Esophagus squamous epithelium (tissue), 5 donors: Measurements from ENCODE around the gene MT1A. TPM values are rescaled to one million over a fixed set of nuclear protein-coding genes. Genes with fewer than 3 reads are reported as not detected.

ENCODE experiments used
- DNase-seq: peaks from one replicate; lab custom pipeline; 2025; lab: John Stamatoyannopoulos, UW
- H3K27ac ChIP-seq, 4 donors: fragments of 200-600 bp; sonication (generic); one replicate each; pipeline ENCODE4 v1.5.1; 2016 to 2019; ENCODE audit warnings: mild to moderate bottlenecking in 1 of 4
- H3K27me3 ChIP-seq, 4 donors: fragments of 200-600 bp; sonication (generic); 1 replicate in 3 of 4; 2 replicates in 1 of 4; pipeline versions ENCODE4 v1.5.1 to v1.6.0; 2017 to 2021; ENCODE audit warnings: antibody characterized with exemption in 1 of 4
- H3K36me3 ChIP-seq, 3 donors: fragments of 200-600 bp; sonication (generic); one replicate each; pipeline ENCODE4 v1.5.1; 2016 to 2019
- H3K4me1 ChIP-seq, 3 donors: fragments of 200-600 bp; sonication (generic); one replicate each; pipeline ENCODE4 v1.5.1; 2017 to 2019
- H3K4me3 ChIP-seq, 4 donors: fragments of 200-600 bp; sonication (generic); 1 replicate in 3 of 4; 2 replicates in 1 of 4; pipeline ENCODE4 v1.5.1; 2016 to 2019; ENCODE audit warnings: mild to moderate bottlenecking in 2 of 4, moderate library complexity in 1 of 4
- H3K9me3 ChIP-seq, 3 donors: fragments of 200-600 bp; sonication (generic); one replicate each; pipeline ENCODE4 v1.5.1; 2016 to 2019
- CTCF ChIP-seq, 6 experiments: fragments of 450-650 bp in 4 of 6; fragments of 200-600 bp in 2 of 6; sonication (generic) in 2 of 6; IDR thresholded peaks; one replicate each; pipeline ENCODE4 v1.5.1; 2016 to 2019; ENCODE audit warnings: antibody characterized with exemption in 6 of 6, mild to moderate bottlenecking in 4 of 6, moderate library complexity in 4 of 6
- POLR2A ChIP-seq, 4 donors: fragments of 450-650 bp; IDR thresholded peaks; one replicate each; pipeline ENCODE4 v1.6.1; 2017; ENCODE audit warnings: antibody characterized with exemption in 4 of 4, mild to moderate bottlenecking in 4 of 4, moderate library complexity in 3 of 4
- WGBS, 2 donors: methylation state at CpG; one replicate each; pipeline ENCODE4 v1.1.5; 2018; 5-methylcytosine and 5-hydroxymethylcytosine counted together
- intact Hi-C: fragments of 100-400 bp; cut with DNase I; formaldehyde crosslinking; loops from one replicate; pipeline ENCODE4 v1.15.0; 2022
- total RNA-seq, 4 donors: library from RNA; depleted of rRNA; stranded (reverse); fragments of >200 nt; gene quantifications; one replicate each; pipeline ENCODE4 v1.1.0, GENCODE V29; 2016
- donor health status: DM: yes; HTN: yes; CAD: no.

Gene MT1A
- total RNA-seq, 4 donors from 2014 or later: 3.3 to 34.2 (median 5.3) TPM; not detected in 1

GRCh38 chr16:56684926-56685590, 46.6 kb downstream of the MT1A start:
- peak overlapping the region; percentile 67 to 87 (median 82) for H3K4me3 ChIP-seq
- peak overlapping the region; percentile 86 to 93 (median 90) for H3K27ac ChIP-seq
- intact Hi-C loops: no loop called here
- H3K4me1 ChIP-seq: peaks cover 28 to 81% (median 46%) of the 10 kb centered on the region in 3 donors
- no peaks in the 10 kb centered on the region for H3K27me3 ChIP-seq
- WGBS, 2 donors: 29 to 39% methylated on average over 1 to 4 of the region's 4 CpGs
- TF ChIP-seq POLR2A (IDR thresholded peaks at IDR 0.05): peak in 1 of 4 donors; percentile 14
- TF ChIP-seq CTCF (IDR thresholded peaks at IDR 0.05): no peak
- H3K9me3 ChIP-seq: no peaks in the 10 kb centered on the region
- DNase-seq: no peak
- H3K36me3 ChIP-seq: peaks cover 0 to 12% (median 0%) of the 10 kb centered on the region in 3 donors

GRCh38 chr16:56686758-56687157, 48.3 kb downstream of the MT1A start:
- intact Hi-C loops: no loop called here
- Histone ChIP-seq H3K4me3 (no peak overlapping the region), H3K27me3 (no peaks in the 10 kb centered on the region), H3K4me1 (peaks cover 24 to 87% (median 42%) of the 10 kb centered on the region in 3 donors), H3K9me3 (no peaks in the 10 kb centered on the region), H3K36me3 (peaks cover 0 to 12% (median 0%) of the 10 kb centered on the region in 3 donors), H3K27ac (peak overlapping the region in 1 of 4 donors; percentile 91)
- 89 to 91% methylated on average over 7 of the region's 7 CpGs for WGBS, 2 donors
- DNase-seq: no peak
- TF ChIP-seq POLR2A (IDR thresholded peaks at IDR 0.05) (no peak), CTCF (IDR thresholded peaks at IDR 0.05) (no peak)

- Histone ChIP-seq H3K27me3 (no peaks in the 10 kb centered on the region), H3K27ac (peak overlapping the region; percentile 55 to 75 (median 63)), H3K36me3 (peaks cover 0 to 12% (median 0%) of the 10 kb centered on the region in 3 donors), H3K9me3 (no peaks in the 10 kb centered on the region), H3K4me1 (peaks cover 17 to 82% (median 36%) of the 10 kb centered on the region in 3 donors), H3K4me3 (no peak overlapping the region)
- intact Hi-C loops: no loop called here
- DNase-seq: no peak
- TF ChIP-seq CTCF (IDR thresholded peaks at IDR 0.05) (no peak), POLR2A (IDR thresholded peaks at IDR 0.05) (no peak)
- 43 to 54% methylated on average over 1 of the region's 1 CpG for WGBS, 2 donors
Measured at GRCh38 chr16:56688762-56689161, 50.3 kb downstream of the MT1A start.

GRCh38 chr16:56689171-56689570, 50.7 kb downstream of the MT1A start:
- TF ChIP-seq POLR2A (IDR thresholded peaks at IDR 0.05) (peak in 1 of 4 donors; percentile 13), CTCF (IDR thresholded peaks at IDR 0.05) (no peak)

More at GRCh38 chr16:56689171-56689570, 50.7 kb downstream of the MT1A start:
- Histone ChIP-seq H3K4me1 (peaks cover 17 to 78% (median 33%) of the 10 kb centered on the region in 3 donors), H3K4me3 (no peak overlapping the region), H3K27me3 (no peaks in the 10 kb centered on the region), H3K9me3 (no peaks in the 10 kb centered on the region), H3K36me3 (peaks cover 0 to 12% (median 0%) of the 10 kb centered on the region in 3 donors), H3K27ac (peak overlapping the region; percentile 55 to 75 (median 63))
- DNase-seq: no peak
- intact Hi-C loops: no loop called here
- WGBS, 2 donors: 23 to 38% methylated on average over 3 of the region's 3 CpGs

Other genes starting within 250 kb of the MT1A start
- 100 to 1,000 TPM in 2 of 4 donors, 10 to 100 TPM in 2; 69.9 to 133 (median 111) TPM for gene AMFR, start 213.1 kb upstream of the MT1A start, total RNA-seq
- 10 to 100 TPM; 39.4 to 55.5 (median 48.2) TPM for gene NUDT21, start 187.3 kb upstream of the MT1A start, total RNA-seq
- gene OGFOD1, start 187.1 kb upstream of the MT1A start, total RNA-seq: 10 to 100 TPM; 28.8 to 58.3 (median 32.1) TPM
- 10 to 100 TPM; 15.2 to 60.8 (median 31.1) TPM for gene BBS2, start 118.6 kb upstream of the MT1A start, total RNA-seq
- gene MT4, start 73.6 kb upstream of the MT1A start, total RNA-seq: not detected
- not detected for gene MT3, start 49.1 kb upstream of the MT1A start, total RNA-seq
- gene MT2A, start 30.1 kb upstream of the MT1A start, total RNA-seq: 100 to 1,000 TPM in 2 of 4 donors, 10 to 100 TPM in 2; 76.5 to 157 (median 96.2) TPM
- gene MT1E, start 12.9 kb upstream of the MT1A start, total RNA-seq: 100 to 1,000 TPM in 1 of 4 donors, 10 to 100 TPM in 3; 52.4 to 106 (median 88.7) TPM
- 1 to 10 TPM in 2 of 4 donors, under 1 TPM in 1, not detected in 1; 0.57 to 7.4 (median 4.8) TPM for gene MT1M, start 6.0 kb upstream of the MT1A start, total RNA-seq
- gene MT1B, start 13.2 kb downstream of the MT1A start, total RNA-seq: not detected
- gene MT1F, start 19.3 kb downstream of the MT1A start, total RNA-seq: 1 to 10 TPM in 3 of 4 donors, not detected in 1; 2.8 to 4.2 (median 2.9) TPM
- 10 to 100 TPM in 3 of 4 donors, 1 to 10 TPM in 1; 5.8 to 52.1 (median 16.5) TPM for gene MT1G, start 29.4 kb downstream of the MT1A start, total RNA-seq
- gene MT1H, start 31.1 kb downstream of the MT1A start, total RNA-seq: 1 to 10 TPM in 1 of 4 donors, not detected in 3; 5.7 TPM
- gene MT1X, start 43.8 kb downstream of the MT1A start, total RNA-seq: 1,000 to 10,000 TPM in 1 of 4 donors, 100 to 1,000 TPM in 3; 343 to 1,688 (median 688) TPM
- gene NUP93, start 91.5 kb downstream of the MT1A start, total RNA-seq: 10 to 100 TPM; 38.2 to 46.5 (median 41.2) TPM
- not detected for gene SLC12A3, start 226.5 kb downstream of the MT1A start, total RNA-seq